GM18951 (cell line): ENCODE data around the gene ATP6V1E1.
"Not testable (repeated sequence)": the region's sequence is repeated elsewhere in the genome, so short reads cannot be mapped to it uniquely, and the experiment has no call there.

Experiments
- POLR2A ChIP-seq: IDR thresholded peaks from 4 replicates; pipeline ENCODE4 v1.6.1; 2011; ENCODE audit warnings: mild to moderate bottlenecking; ENCODE audit not compliant: insufficient read length, insufficient read depth; ENCODE audit errors: extremely low read depth
- in situ Hi-C: fragments of 300-500 bp; cut with MboI; formaldehyde crosslinking; loops from one replicate; pipeline ENCODE4 v1.12.0; 2022; ENCODE audit warnings: low sequenced_read_pairs, mixed read lengths, inconsistent platforms; ENCODE audit not compliant: unreplicated experiment

ATP6V1E1 gene

DNA sequence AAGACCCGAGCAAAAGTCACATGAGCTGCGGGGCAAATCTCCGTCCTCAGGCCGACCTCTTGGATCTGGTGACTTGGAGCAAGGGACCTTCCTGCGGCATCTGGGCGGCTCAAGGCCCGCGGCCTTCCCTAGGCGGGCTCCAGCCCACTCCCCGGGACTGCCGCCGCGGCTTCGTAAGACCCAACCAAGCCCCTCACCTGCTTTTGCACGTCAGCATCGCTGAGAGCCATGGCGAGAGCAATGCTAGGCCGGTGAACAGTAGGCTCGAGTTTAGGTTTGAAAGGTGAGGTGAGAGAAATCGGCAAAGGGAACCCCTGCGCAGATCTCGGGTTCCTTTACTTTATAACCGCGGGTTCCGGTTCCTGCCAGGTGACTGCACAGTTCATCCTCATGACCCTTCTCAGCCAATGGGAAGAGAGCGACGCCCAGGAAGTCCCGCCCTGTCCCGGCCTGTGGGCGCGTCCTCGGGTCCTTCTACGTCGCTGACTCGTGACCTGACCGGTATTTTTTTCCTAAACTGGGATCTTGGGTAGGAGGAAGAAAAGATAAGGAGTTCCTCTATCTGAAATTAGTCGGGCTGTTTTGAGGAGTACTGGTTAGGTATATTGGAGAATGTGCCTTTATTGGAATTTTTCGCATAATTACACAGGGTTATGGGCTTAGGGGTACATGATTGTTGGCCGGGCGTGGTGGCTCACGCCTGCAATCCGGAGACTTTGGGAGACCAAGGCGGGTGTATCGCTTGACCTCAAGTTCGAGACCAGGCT lies at the start of gene ATP6V1E1:
ATP6V1E1 (minus strand) TSS at position 344 of the 767 bp plus-strand sequence; CDS start at position 230, 114 bp downstream.
- in situ Hi-C loops: no loop called here
- TF ChIP-seq POLR2A: peak; percentile 73

DNA sequence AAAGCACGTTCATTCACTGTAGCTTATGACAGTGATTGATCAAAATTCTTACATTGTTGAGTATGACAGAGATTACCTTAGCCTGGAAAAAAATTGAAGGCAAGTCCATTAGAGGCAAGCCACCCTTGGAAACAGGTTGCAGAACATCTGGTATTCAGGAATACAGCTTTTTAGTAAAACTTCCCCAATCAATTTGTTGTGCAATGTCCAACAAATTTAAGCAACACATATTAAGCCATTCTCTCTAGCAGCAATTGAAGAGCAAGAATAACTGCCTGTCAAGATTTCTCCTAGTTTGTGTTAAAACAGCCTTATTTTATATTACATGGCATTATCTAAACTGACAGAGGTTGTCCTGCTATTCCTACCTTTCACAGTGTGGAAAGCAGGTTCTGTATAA lies 47.0 kb upstream of the ATP6V1E1 start:
- no peak for TF ChIP-seq POLR2A
- in situ Hi-C loops: no loop called here

- in situ Hi-C loops: no loop called here
- TF ChIP-seq POLR2A: no peak
Observed at GRCh38 chr22:17674152-17674551, 45.6 kb upstream of the ATP6V1E1 start.

GRCh38 chr22:17672417-17672991 lies 44.0 kb upstream of the ATP6V1E1 start:
- TF ChIP-seq POLR2A: no peak
- in situ Hi-C loops: no loop called here

DNA sequence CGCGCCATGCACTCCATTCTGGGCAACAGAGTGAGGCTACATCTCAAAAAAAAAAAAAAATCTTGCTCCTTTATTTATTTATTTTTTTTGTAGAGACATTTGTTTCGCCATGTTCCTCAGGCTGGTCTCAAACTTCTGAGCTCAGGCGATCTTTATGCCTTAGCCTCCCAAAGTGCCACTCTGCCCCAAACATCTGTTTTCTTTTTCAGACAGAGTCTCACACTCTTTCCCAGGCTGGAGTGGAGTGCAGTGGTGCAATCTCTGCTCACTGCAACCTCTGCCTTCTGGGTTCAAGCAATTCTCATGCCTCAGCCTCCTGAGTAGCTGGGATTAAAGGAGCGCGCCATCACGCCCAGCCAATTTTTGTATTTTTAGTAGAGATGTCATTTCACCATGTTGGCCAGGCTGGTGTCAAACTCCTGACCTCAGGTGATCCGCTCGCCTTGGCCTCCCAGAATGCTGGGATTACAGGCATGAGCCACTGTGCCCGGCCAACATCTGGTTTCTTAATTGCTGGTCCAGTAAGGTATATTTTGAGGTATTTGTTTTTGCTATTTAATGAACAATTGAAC lies 43.1 kb upstream of the ATP6V1E1 start:
- in situ Hi-C loops: not testable (repeated sequence)

- no peak for TF ChIP-seq POLR2A
- in situ Hi-C loops: no loop called here
Observed at GRCh38 chr22:17665854-17666253, 37.3 kb upstream of the ATP6V1E1 start.

- in situ Hi-C loops: no loop called here
- no peak for TF ChIP-seq POLR2A
Observed at GRCh38 chr22:17665248-17665647, 36.7 kb upstream of the ATP6V1E1 start.

GRCh38 chr22:17664414-17665055 lies 36.0 kb upstream of the ATP6V1E1 start:
- in situ Hi-C loops: no loop called here

GRCh38 chr22:17656870-17657395 lies 28.4 kb upstream of the ATP6V1E1 start:
- no peak for TF ChIP-seq POLR2A
- in situ Hi-C loops: no loop called here

More at GRCh38 chr22:17664414-17665055, 36.0 kb upstream of the ATP6V1E1 start:
- TF ChIP-seq POLR2A: no peak

DNA sequence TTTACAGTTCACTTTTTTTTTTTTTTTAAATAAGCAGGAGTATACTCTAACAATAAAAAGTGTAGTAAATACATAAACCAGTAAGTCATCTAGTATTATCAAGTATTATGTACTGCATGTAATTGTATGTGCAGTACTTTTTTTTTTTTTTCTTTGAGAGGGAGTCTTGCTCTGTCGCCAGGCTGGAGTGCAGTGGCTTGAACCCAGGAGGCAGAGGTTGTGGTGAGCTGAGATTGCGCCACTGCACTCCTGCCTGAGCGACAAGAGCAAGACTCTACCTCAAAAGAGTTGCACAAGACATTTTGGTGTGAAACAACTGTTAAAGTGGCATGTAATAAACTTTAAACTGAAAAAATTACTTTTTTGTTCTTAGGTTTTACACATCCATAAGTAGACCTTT lies 26.7 kb upstream of the ATP6V1E1 start:
- in situ Hi-C loops: no loop called here
- TF ChIP-seq POLR2A: no peak

GRCh38 chr22:17648569-17648968 lies 20.0 kb upstream of the ATP6V1E1 start:
- TF ChIP-seq POLR2A: no peak
- in situ Hi-C loops: no loop called here

GRCh38 chr22:17647991-17648390 lies 19.4 kb upstream of the ATP6V1E1 start:
- in situ Hi-C loops: no loop called here
- no peak for TF ChIP-seq POLR2A

- no peak for TF ChIP-seq POLR2A
- in situ Hi-C loops: no loop called here
Observed at GRCh38 chr22:17647452-17647851, 18.9 kb upstream of the ATP6V1E1 start.

DNA sequence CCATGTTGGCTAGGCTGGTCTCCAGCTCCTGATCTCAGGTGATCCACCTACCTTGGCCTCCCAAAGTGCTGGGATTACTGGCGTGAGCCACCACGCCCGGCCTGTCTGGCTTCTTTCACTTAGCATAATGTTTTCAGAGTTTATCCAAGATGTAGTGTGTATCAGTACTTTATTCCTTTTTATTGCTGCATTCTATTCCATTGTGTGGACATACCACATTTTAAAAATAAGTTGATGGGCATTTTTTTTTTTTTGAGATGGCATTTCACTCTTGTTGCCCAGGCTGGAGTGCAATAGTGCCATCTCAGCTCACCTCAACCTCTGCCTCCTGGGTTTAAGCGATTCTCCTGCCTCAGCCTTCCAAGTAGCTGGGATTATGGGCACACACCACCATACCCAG lies 13.8 kb upstream of the ATP6V1E1 start:
- in situ Hi-C loops: not testable (repeated sequence)

- TF ChIP-seq POLR2A: no peak
- in situ Hi-C loops: no loop called here
Observed at GRCh38 chr22:17641269-17641668, 12.7 kb upstream of the ATP6V1E1 start.
